Vagina (tissue), 2 donors: Measurements from ENCODE around the gene CNNM2.

Experiments used
- POLR2A ChIP-seq, 2 donors: fragments of 450-650 bp; IDR thresholded peaks; one replicate each; pipeline ENCODE4 v1.6.1; 2017; ENCODE audit warnings: antibody characterized with exemption in 2 of 2, mild to moderate bottlenecking in 2 of 2, moderate library complexity in 2 of 2
- POLR2AphosphoS5 ChIP-seq, 2 donors: sonication (generic); formaldehyde crosslinking; IDR thresholded peaks; one replicate each; pipeline ENCODE4 v1.9.0; 2017; ENCODE audit warnings: antibody characterized with exemption in 2 of 2, mild to moderate bottlenecking in 2 of 2, low read depth in 1 of 2; ENCODE audit not compliant: insufficient read depth in 1 of 2

DNA sequence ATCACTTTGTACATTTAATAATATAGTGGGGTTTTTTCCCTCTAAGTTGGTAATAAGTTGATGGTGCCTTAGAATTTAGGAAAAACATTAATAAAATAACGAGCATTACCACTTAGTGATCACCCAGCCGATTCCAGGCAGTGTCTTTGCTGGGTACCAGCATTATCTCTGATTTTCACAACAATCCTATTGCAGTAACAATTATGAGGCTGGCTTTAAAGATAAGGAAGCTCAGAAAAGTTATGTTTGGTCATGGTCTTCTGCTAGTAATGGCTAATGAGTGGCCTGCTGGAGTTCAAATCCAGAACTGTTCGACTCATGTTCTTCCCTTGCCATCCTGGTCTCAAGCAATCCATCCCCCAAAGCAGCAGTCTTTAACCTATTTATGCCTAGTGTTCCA, 127.9 kb downstream of the CNNM2 start:
- TF ChIP-seq POLR2AphosphoS5 (IDR thresholded peaks at IDR 0.05; ENCODE audit: insufficient read depth in 1 of 2, low read depth in 1 of 2) (no peak), POLR2A (IDR thresholded peaks at IDR 0.05) (no peak)
